Neural progenitor cell (in vitro differentiated cells): ENCODE data around the gene PAQR5. TPM values are rescaled to one million over a fixed set of nuclear protein-coding genes. Genes with fewer than 3 reads are reported as not detected.

Source experiments
- DNase-seq: peaks from one replicate; pipeline ENCODE4 v3.0.0-alpha.2; 2016; ENCODE audit warnings: low spot score
- H2AFZ ChIP-seq: fragments of 200-600 bp; sonication (generic); replicated peaks from 2 replicates; pipeline ENCODE4 v1.6.1; 2016; ENCODE audit warnings: antibody characterized with exemption
- H3F3A ChIP-seq: fragments of 200-600 bp; sonication (generic); 2 replicates; pipeline ENCODE4 v1.6.1; 2016; ENCODE audit warnings: antibody characterized with exemption, low read depth
- H3K27ac ChIP-seq: fragments of 200-600 bp; sonication (generic); 2 replicates; pipeline ENCODE4 v1.5.1; 2016; ENCODE audit warnings: mild to moderate bottlenecking
- H3K27me3 ChIP-seq: fragments of 200-600 bp; sonication (generic); 2 replicates; pipeline ENCODE4 v1.6.1; 2016; ENCODE audit warnings: mild to moderate bottlenecking, moderate library complexity
- H3K36me3 ChIP-seq: fragments of 200-600 bp; sonication (generic); 2 replicates; pipeline ENCODE4 v1.5.1; 2016
- H3K4me1 ChIP-seq: fragments of 200-600 bp; sonication (generic); 2 replicates; pipeline ENCODE4 v1.6.1; 2016; ENCODE audit warnings: mixed run types
- H3K4me2 ChIP-seq: fragments of 200-600 bp; sonication (generic); 2 replicates; pipeline ENCODE4 v1.6.1; 2016
- H3K4me3 ChIP-seq: fragments of 200-600 bp; sonication (generic); 2 replicates; pipeline ENCODE4 v1.5.1; 2016
- H3K79me2 ChIP-seq: fragments of 200-600 bp; sonication (generic); 2 replicates; pipeline ENCODE4 v1.6.1; 2016; ENCODE audit warnings: low read depth
- H3K9ac ChIP-seq: fragments of 200-600 bp; sonication (generic); 2 replicates; pipeline ENCODE4 v1.6.1; 2016
- H3K9me3 ChIP-seq: fragments of 200-600 bp; sonication (generic); 2 replicates; pipeline ENCODE4 v1.5.1; 2016; ENCODE audit warnings: low read depth
- H4K20me1 ChIP-seq: fragments of 200-600 bp; sonication (generic); 2 replicates; pipeline ENCODE4 v1.6.1; 2016; ENCODE audit warnings: low read depth
- H3K27ac Mint-ChIP-seq: 3 replicates; pipeline ENCODE4 v1.8.0; 2021; ENCODE audit warnings: mixed read lengths
- H3K27me3 Mint-ChIP-seq: 2 replicates; pipeline ENCODE4 v1.8.0; 2022; ENCODE audit warnings: low read depth, mild to moderate bottlenecking, inconsistent platforms, moderate library complexity, mixed read lengths; ENCODE audit not compliant: insufficient read depth
- H3K36me3 Mint-ChIP-seq: 3 replicates; pipeline ENCODE4 v1.8.0; 2021; ENCODE audit warnings: mixed read lengths
- H3K4me1 Mint-ChIP-seq: 3 replicates; pipeline ENCODE4 v1.8.0; 2021; ENCODE audit warnings: mixed read lengths
- H3K4me3 Mint-ChIP-seq: 3 replicates; pipeline ENCODE4 v1.8.0; 2021; ENCODE audit warnings: mild to moderate bottlenecking, moderate library complexity, mixed read lengths
- H3K9me3 Mint-ChIP-seq: 3 replicates; pipeline ENCODE4 v1.8.0; 2020; ENCODE audit warnings: mixed read lengths
- CTCF ChIP-seq: fragments of 200-600 bp; sonication (generic); IDR thresholded peaks from 2 replicates; pipeline ENCODE4 v1.5.1; 2017; ENCODE audit warnings: antibody characterized with exemption, mild to moderate bottlenecking
- EZH2 ChIP-seq: fragments of 200-600 bp; sonication (generic); IDR thresholded peaks from 2 replicates; pipeline ENCODE4 v1.6.1; 2017; ENCODE audit warnings: antibody characterized with exemption, mild to moderate bottlenecking, moderate library complexity
- EZH2phosphoT487 ChIP-seq: fragments of 200-600 bp; sonication (generic); IDR thresholded peaks from 2 replicates; pipeline ENCODE4 v1.6.1; 2017; ENCODE audit warnings: antibody characterized with exemption
- total RNA-seq: library from RNA; depleted of rRNA; stranded (reverse); fragments of >200 nt; gene quantifications from 2 replicates; pipeline ENCODE4 v1.2.3, GENCODE V29; 2015; ENCODE audit warnings: low replicate concordance

Gene PAQR5
- total RNA-seq, 1 donor from 2014 or later: 1.4 TPM

- H3K4me1 Mint-ChIP-seq: peaks cover 13% of the 10 kb centered on the region
- H3K79me2 ChIP-seq: no peaks in the 10 kb centered on the region
- no peak overlapping the region for H3K27ac Mint-ChIP-seq
- H3F3A ChIP-seq: no peaks in the 10 kb centered on the region
- H3K4me3 Mint-ChIP-seq: no peak overlapping the region
- no peaks in the 10 kb centered on the region for H3K36me3 Mint-ChIP-seq
- TF ChIP-seq CTCF (no peak), EZH2phosphoT487 (no peak), EZH2 (no peak)
- no peaks in the 10 kb centered on the region for H3K9me3 Mint-ChIP-seq
- H3K27ac ChIP-seq: no peak overlapping the region
- no peak overlapping the region for H3K4me2 ChIP-seq
- DNase-seq: no peak
- H3K27me3 ChIP-seq: no peaks in the 10 kb centered on the region
- H3K4me1 ChIP-seq: no peaks in the 10 kb centered on the region
- H3K9ac ChIP-seq: no peak overlapping the region
- H3K27me3 Mint-ChIP-seq: peaks cover 9% of the 10 kb centered on the region
- no peaks in the 10 kb centered on the region for H4K20me1 ChIP-seq
- no peak overlapping the region for H2AFZ ChIP-seq
- no peaks in the 10 kb centered on the region for H3K36me3 ChIP-seq
- no peak overlapping the region for H3K4me3 ChIP-seq
- H3K9me3 ChIP-seq: no peaks in the 10 kb centered on the region
These were observed 12.9 kb upstream of the PAQR5 start for GRCh38 chr15:69285834-69286233.

GRCh38 chr15:69288011-69288410 is 10.7 kb upstream of the PAQR5 start:
- H2AFZ ChIP-seq: no peak overlapping the region
- no peaks in the 10 kb centered on the region for H3K9me3 ChIP-seq
- Mint-ChIP-seq H3K9me3 (no peaks in the 10 kb centered on the region), H3K27me3 (peaks cover 6% of the 10 kb centered on the region), H3K4me1 (peaks cover 12% of the 10 kb centered on the region), H3K4me3 (no peak overlapping the region), H3K27ac (peak overlapping the region; percentile 11), H3K36me3 (no peaks in the 10 kb centered on the region)
- no peak overlapping the region for H3K9ac ChIP-seq
- no peak overlapping the region for H3K4me3 ChIP-seq
- no peaks in the 10 kb centered on the region for H3F3A ChIP-seq
- DNase-seq: no peak
- no peaks in the 10 kb centered on the region for H3K27me3 ChIP-seq
- H3K36me3 ChIP-seq: no peaks in the 10 kb centered on the region
- no peaks in the 10 kb centered on the region for H4K20me1 ChIP-seq
- TF ChIP-seq CTCF (no peak), EZH2 (no peak), EZH2phosphoT487 (no peak)
- H3K4me1 ChIP-seq: no peaks in the 10 kb centered on the region
- H3K27ac ChIP-seq: no peak overlapping the region
- no peak overlapping the region for H3K4me2 ChIP-seq
- no peaks in the 10 kb centered on the region for H3K79me2 ChIP-seq

- H3K36me3 ChIP-seq: no peaks in the 10 kb centered on the region
- no peaks in the 10 kb centered on the region for H4K20me1 ChIP-seq
- Mint-ChIP-seq H3K27me3 (peaks cover 4% of the 10 kb centered on the region), H3K36me3 (no peaks in the 10 kb centered on the region), H3K4me1 (peaks cover 18% of the 10 kb centered on the region), H3K9me3 (no peaks in the 10 kb centered on the region), H3K4me3 (no peak overlapping the region), H3K27ac (no peak overlapping the region)
- no peak for TF ChIP-seq EZH2phosphoT487
- no peak for TF ChIP-seq CTCF
- no peak for TF ChIP-seq EZH2
- no peaks in the 10 kb centered on the region for H3K9me3 ChIP-seq
- no peak overlapping the region for H3K27ac ChIP-seq
- no peak overlapping the region for H3K4me3 ChIP-seq
- no peaks in the 10 kb centered on the region for H3K4me1 ChIP-seq
- DNase-seq: no peak
- no peaks in the 10 kb centered on the region for H3F3A ChIP-seq
- H3K79me2 ChIP-seq: no peaks in the 10 kb centered on the region
- no peaks in the 10 kb centered on the region for H3K27me3 ChIP-seq
- H3K9ac ChIP-seq: no peak overlapping the region
- no peak overlapping the region for H3K4me2 ChIP-seq
- H2AFZ ChIP-seq: no peak overlapping the region
These were observed 10.0 kb upstream of the PAQR5 start for GRCh38 chr15:69288531-69289341.
